ENCODE results near the gene F2RL3. TPM values are rescaled to one million over a fixed set of nuclear protein-coding genes. Genes with fewer than 3 reads are reported as not detected.

F2RL3 gene
- total and polyA plus RNA-seq, 2 of the 8 experiments (the other 6 are each of a cell fraction or from before 2014, with no cell fraction given), result not detected

GRCh38 chr19:16901491-16902175, 12.8 kb downstream of the F2RL3 start:
- H3K79me2 ChIP-seq (ENCODE audit: control insufficient read depth in 1 of 2, insufficient read depth in 2 of 2, low read length in 2 of 2), result no peaks in the 10 kb centered on the region
- no peak overlapping the region for H4K5ac ChIP-seq (ENCODE audit: insufficient read length, low read depth, low read length)
- no peak overlapping the region for H3K56ac ChIP-seq (replicated peaks; ENCODE audit: insufficient read length, low read depth, low read length)
- no peak overlapping the region for H2AFZ ChIP-seq (ENCODE audit: low read length)
- peaks cover 5% of the 10 kb centered on the region; the same call in 1 of the 2 replicates for H3K23me2 ChIP-seq (ENCODE audit: low read depth, low read length)
- CTCF ChIA-PET (ENCODE audit: partially characterized antibody), result interaction anchor here (0.5 to 1.4 kb wide), 3 partner anchors 122 to 465 kb away, joined by 3 read pairs; no protein-coding TSS in a partner anchor
- no peaks in the 10 kb centered on the region for H4K20me1 ChIP-seq (replicated peaks in 1 of 2; ENCODE audit: control insufficient read depth in 1 of 2, insufficient read depth in 2 of 2, low read length in 2 of 2)
- H3K4me1 ChIP-seq (replicated peaks in 1 of 4; ENCODE audit: control insufficient read depth in 3 of 4, insufficient read depth in 4 of 4, low read length in 3 of 4), result no peaks in the 10 kb centered on the region; a peak in 2 of 7 replicates
- H4K91ac ChIP-seq (replicated peaks; ENCODE audit: insufficient read length, low read length), result no peak overlapping the region
- WGBS, 2 experiments (ENCODE audit: extremely low coverage in 1 of 2, insufficient coverage in 1 of 2, insufficient read length in 1 of 2, insufficient replicate concordance in 2 of 2, low coverage in 1 of 2, low lambda C conversion rate in 2 of 2, missing lambda C conversion rate in 1 of 2), result 90% methylated on average over 17 of the region's 19 CpGs; no CpG with 5 or more reads in 1 of the 2 experiments
- no peak overlapping the region for H3K23ac ChIP-seq (ENCODE audit: insufficient read length)
- no peaks in the 10 kb centered on the region for H3K9me3 ChIP-seq (ENCODE audit: insufficient read depth in 2 of 2, low read depth in 1 of 2, low read length in 1 of 2)
- FAIRE-seq (no peak), DNase-seq (ENCODE audit: low read depth in 1 of 2, low spot score in 2 of 2) (no peak)
- H3K27me3 ChIP-seq (replicated peaks in 1 of 4; ENCODE audit: control insufficient read depth in 3 of 4, extremely low read depth in 1 of 4, insufficient read depth in 3 of 4, low read length in 3 of 4), result peaks cover 0 to 12% (median 8%) of the 10 kb centered on the region in 4 experiments; a peak in 5 of 7 replicates
- no peak overlapping the region for H3K9ac ChIP-seq (replicated peaks in 1 of 4; ENCODE audit: extremely low read depth in 1 of 4, low read depth in 3 of 4, low read length in 3 of 4)
- H3K14ac ChIP-seq (ENCODE audit: insufficient read length), result no peak overlapping the region
- H3K79me1 ChIP-seq (ENCODE audit: low read depth, low read length), result no peaks in the 10 kb centered on the region
- H2AK5ac ChIP-seq (ENCODE audit: low read depth, low read length), result no peak overlapping the region
- no peak overlapping the region for H4K8ac ChIP-seq (ENCODE audit: extremely low read depth, insufficient read depth, low read length)
- no peak overlapping the region for H3K4me3 ChIP-seq (ENCODE audit: extremely low read depth in 1 of 4, insufficient read depth in 2 of 4, low read depth in 3 of 4, low read length in 4 of 4)
- H3K27ac ChIP-seq (ENCODE audit: low read depth, low read length), result no peak overlapping the region
- no peak overlapping the region for H3K18ac ChIP-seq (ENCODE audit: extremely low read depth, low read length)
- no peak overlapping the region for H2BK120ac ChIP-seq (replicated peaks; ENCODE audit: low read depth, low read length)
- no peak overlapping the region for H2BK5ac ChIP-seq (ENCODE audit: low read depth, low read length)
- no peak overlapping the region for H3K4ac ChIP-seq (replicated peaks; ENCODE audit: insufficient read length, low read depth, low read length)
- no peak overlapping the region for H2BK20ac ChIP-seq (ENCODE audit: low read length)
- no peak overlapping the region for H3K4me2 ChIP-seq (ENCODE audit: insufficient read depth in 1 of 2, low read depth in 2 of 2, low read length in 2 of 2)
- H2BK12ac ChIP-seq (ENCODE audit: low read depth, low read length), result no peak overlapping the region
- no peaks in the 10 kb centered on the region for H3K36me3 ChIP-seq (ENCODE audit: control insufficient read depth in 2 of 4, insufficient read depth in 4 of 4, low read length in 3 of 4)
- POLR2A ChIA-PET (ENCODE audit: partially characterized antibody), result no interaction called here
- H2BK15ac ChIP-seq (ENCODE audit: low read length), result no peak overlapping the region
- no peak for TF ChIP-seq BACH1 (IDR thresholded peaks at IDR 0.05; ENCODE audit: low read length)
- TF ChIP-seq CTBP2 (IDR thresholded peaks at IDR 0.05; ENCODE audit: borderline replicate concordance, insufficient read depth, insufficient read length, low read length), result no peak
- TF ChIP-seq CHD1 (IDR thresholded peaks at IDR 0.05; ENCODE audit: low read depth, low read length), result no peak
- no peak for TF ChIP-seq RFX5 (IDR thresholded peaks at IDR 0.05; ENCODE audit: borderline replicate concordance, low read depth, low read length)
- TF ChIP-seq, protein P1, sequence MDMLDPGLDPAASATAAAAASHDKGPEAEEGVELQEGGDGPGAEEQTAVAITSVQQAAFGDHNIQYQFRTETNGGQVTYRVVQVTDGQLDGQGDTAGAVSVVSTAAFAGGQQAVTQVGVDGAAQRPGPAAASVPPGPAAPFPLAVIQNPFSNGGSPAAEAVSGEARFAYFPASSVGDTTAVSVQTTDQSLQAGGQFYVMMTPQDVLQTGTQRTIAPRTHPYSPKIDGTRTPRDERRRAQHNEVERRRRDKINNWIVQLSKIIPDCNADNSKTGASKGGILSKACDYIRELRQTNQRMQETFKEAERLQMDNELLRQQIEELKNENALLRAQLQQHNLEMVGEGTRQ (IDR thresholded peaks at IDR 0.05; ENCODE audit: low read length), result no peak
- TF ChIP-seq JUN (IDR thresholded peaks at IDR 0.05; ENCODE audit: low read depth, low read length), result no peak
- TF ChIP-seq, protein P2, sequence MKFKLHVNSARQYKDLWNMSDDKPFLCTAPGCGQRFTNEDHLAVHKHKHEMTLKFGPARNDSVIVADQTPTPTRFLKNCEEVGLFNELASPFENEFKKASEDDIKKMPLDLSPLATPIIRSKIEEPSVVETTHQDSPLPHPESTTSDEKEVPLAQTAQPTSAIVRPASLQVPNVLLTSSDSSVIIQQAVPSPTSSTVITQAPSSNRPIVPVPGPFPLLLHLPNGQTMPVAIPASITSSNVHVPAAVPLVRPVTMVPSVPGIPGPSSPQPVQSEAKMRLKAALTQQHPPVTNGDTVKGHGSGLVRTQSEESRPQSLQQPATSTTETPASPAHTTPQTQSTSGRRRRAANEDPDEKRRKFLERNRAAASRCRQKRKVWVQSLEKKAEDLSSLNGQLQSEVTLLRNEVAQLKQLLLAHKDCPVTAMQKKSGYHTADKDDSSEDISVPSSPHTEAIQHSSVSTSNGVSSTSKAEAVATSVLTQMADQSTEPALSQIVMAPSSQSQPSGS (IDR thresholded peaks at IDR 0.05; ENCODE audit: low read length), result no peak
- no peak for TF ChIP-seq SP4 (IDR thresholded peaks at IDR 0.05; ENCODE audit: low read length)
- TF ChIP-seq SP2 (IDR thresholded peaks at IDR 0.05; ENCODE audit: low read length), result no peak
- TF ChIP-seq ZNF274 (IDR thresholded peaks at IDR 0.05; ENCODE audit: borderline replicate concordance, extremely low read depth, low read length), result no peak
- no peak for TF ChIP-seq TCF12 (IDR thresholded peaks at IDR 0.05; ENCODE audit: low read depth, low read length)

Measured in H1 (cell line).